OCI-LY3 (cell line): ENCODE data around the gene DAGLA.

Experiments
- H2AFZ ChIP-seq: fragments of 200-600, 300-600 bp; shearing (Covaris generic); 2 replicates; pipeline ENCODE4 v1.6.0; 2014; ENCODE audit warnings: antibody characterized with exemption, low read depth, low read length
- H3K27ac ChIP-seq: fragments of 200-600, 300-600 bp; sonication (generic); 2 replicates; pipeline ENCODE4 v1.5.1; 2014; ENCODE audit warnings: mild to moderate bottlenecking, low read length, moderate library complexity, mixed read lengths
- H3K27me3 ChIP-seq: fragments of 200-600, 300-600 bp; sonication (generic); 2 replicates; pipeline ENCODE4 v1.6.1; 2014; ENCODE audit warnings: low read depth, low read length, mixed read lengths
- H3K36me3 ChIP-seq: fragments of 200-600, 300-600 bp; sonication (generic); replicated peaks from 2 replicates; pipeline ENCODE3; 2014; ENCODE audit warnings: low read depth, low read length, mixed read lengths
- H3K4me1 ChIP-seq: fragments of 300-600, 200-600 bp; sonication (generic); 2 replicates; pipeline ENCODE4 v1.6.1; 2014; ENCODE audit warnings: low read length, mixed read lengths
- H3K4me2 ChIP-seq: fragments of 200-600, 300-600 bp; sonication (generic); 2 replicates; pipeline ENCODE4 v1.6.1; 2014; ENCODE audit warnings: low read length, mixed read lengths
- H3K4me3 ChIP-seq: fragments of 300-600, 200-600 bp; sonication (generic); 2 replicates; pipeline ENCODE4 v1.5.1; 2014; ENCODE audit warnings: antibody characterized with exemption, mild to moderate bottlenecking, low read length, moderate library complexity
- H3K79me2 ChIP-seq: fragments of 300-600, 200-600 bp; shearing (Covaris generic); 2 replicates; pipeline ENCODE4 v1.6.1; 2014; ENCODE audit warnings: mild to moderate bottlenecking, low read length, mixed read lengths
- H3K9ac ChIP-seq: fragments of 300-600, 200-600 bp; shearing (Covaris generic); 2 replicates; pipeline ENCODE4 v1.6.0; 2014; ENCODE audit warnings: mild to moderate bottlenecking, low read length, moderate library complexity
- H3K9me3 ChIP-seq: fragments of 200-600, 300-600 bp; shearing (Covaris generic); 2 replicates; pipeline ENCODE4 v1.6.1; 2014; ENCODE audit warnings: low read length, mixed read lengths; ENCODE audit not compliant: insufficient read depth
- H4K20me1 ChIP-seq: fragments of 200-600, 300-600 bp; sonication (generic); 2 replicates; pipeline ENCODE4 v1.6.1; 2016; ENCODE audit warnings: low read length, mixed read lengths; ENCODE audit not compliant: insufficient read depth
- EZH2phosphoT487 ChIP-seq: fragments of 200-600 bp; shearing (Covaris generic); IDR thresholded peaks from 2 replicates; pipeline ENCODE4 v1.6.1; 2018; ENCODE audit warnings: antibody characterized with exemption, mixed run types, low read depth
- TF ChIP-seq, protein P1 (sequence below): fragments of 200-600, 300-600 bp; sonication (generic); IDR thresholded peaks from 2 replicates; pipeline ENCODE4 v1.5.1; 2014; ENCODE audit warnings: antibody characterized with exemption, low read length, low read depth

Gene DAGLA

GRCh38 chr11:61727401-61727811 lies 47.2 kb downstream of the DAGLA start:
- TF ChIP-seq, protein P1, sequence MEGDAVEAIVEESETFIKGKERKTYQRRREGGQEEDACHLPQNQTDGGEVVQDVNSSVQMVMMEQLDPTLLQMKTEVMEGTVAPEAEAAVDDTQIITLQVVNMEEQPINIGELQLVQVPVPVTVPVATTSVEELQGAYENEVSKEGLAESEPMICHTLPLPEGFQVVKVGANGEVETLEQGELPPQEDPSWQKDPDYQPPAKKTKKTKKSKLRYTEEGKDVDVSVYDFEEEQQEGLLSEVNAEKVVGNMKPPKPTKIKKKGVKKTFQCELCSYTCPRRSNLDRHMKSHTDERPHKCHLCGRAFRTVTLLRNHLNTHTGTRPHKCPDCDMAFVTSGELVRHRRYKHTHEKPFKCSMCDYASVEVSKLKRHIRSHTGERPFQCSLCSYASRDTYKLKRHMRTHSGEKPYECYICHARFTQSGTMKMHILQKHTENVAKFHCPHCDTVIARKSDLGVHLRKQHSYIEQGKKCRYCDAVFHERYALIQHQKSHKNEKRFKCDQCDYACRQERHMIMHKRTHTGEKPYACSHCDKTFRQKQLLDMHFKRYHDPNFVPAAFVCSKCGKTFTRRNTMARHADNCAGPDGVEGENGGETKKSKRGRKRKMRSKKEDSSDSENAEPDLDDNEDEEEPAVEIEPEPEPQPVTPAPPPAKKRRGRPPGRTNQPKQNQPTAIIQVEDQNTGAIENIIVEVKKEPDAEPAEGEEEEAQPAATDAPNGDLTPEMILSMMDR = no peak
- TF ChIP-seq EZH2phosphoT487 = no peak
- Histone ChIP-seq H3K27ac (no peak overlapping the region), H4K20me1 (no peaks in the 10 kb centered on the region), H3K9me3 (no peaks in the 10 kb centered on the region), H3K36me3 (no peaks in the 10 kb centered on the region), H3K4me3 (no peak overlapping the region), H3K4me1 (no peaks in the 10 kb centered on the region), H3K4me2 (no peak overlapping the region), H3K9ac (no peak overlapping the region), H2AFZ (no peak overlapping the region), H3K27me3 (no peaks in the 10 kb centered on the region), H3K79me2 (no peaks in the 10 kb centered on the region)

GRCh38 chr11:61728066-61728939 lies 48.1 kb downstream of the DAGLA start:
- H3K9me3 ChIP-seq = no peaks in the 10 kb centered on the region
- H3K4me1 ChIP-seq = peaks cover 3% of the 10 kb centered on the region; the same call in 1 of the 2 replicates
- no peak for TF ChIP-seq EZH2phosphoT487
- TF ChIP-seq, protein P1 = no peak
- H4K20me1 ChIP-seq = no peaks in the 10 kb centered on the region
- H3K79me2 ChIP-seq = no peaks in the 10 kb centered on the region
- H3K27ac ChIP-seq = no peak overlapping the region
- no peak overlapping the region for H3K4me2 ChIP-seq
- no peak overlapping the region for H3K4me3 ChIP-seq
- H3K9ac ChIP-seq = no peak overlapping the region
- H2AFZ ChIP-seq = no peak overlapping the region
- H3K27me3 ChIP-seq = no peaks in the 10 kb centered on the region
- H3K36me3 ChIP-seq = no peaks in the 10 kb centered on the region

- no peak overlapping the region for H2AFZ ChIP-seq
- H3K27me3 ChIP-seq = no peaks in the 10 kb centered on the region
- no peak overlapping the region for H3K4me2 ChIP-seq
- H3K4me3 ChIP-seq = no peak overlapping the region
- TF ChIP-seq, protein P1 = no peak
- no peak for TF ChIP-seq EZH2phosphoT487
- H3K36me3 ChIP-seq = no peaks in the 10 kb centered on the region
- H3K9me3 ChIP-seq = no peaks in the 10 kb centered on the region
- no peak overlapping the region for H3K27ac ChIP-seq
- no peaks in the 10 kb centered on the region for H4K20me1 ChIP-seq
- H3K4me1 ChIP-seq = peaks cover 4% of the 10 kb centered on the region; the same call in 1 of the 2 replicates
- H3K9ac ChIP-seq = no peak overlapping the region
- no peaks in the 10 kb centered on the region for H3K79me2 ChIP-seq
Observed at GRCh38 chr11:61728940-61729219, 48.7 kb downstream of the DAGLA start.

- Histone ChIP-seq H3K27ac (no peak overlapping the region), H3K79me2 (no peaks in the 10 kb centered on the region), H3K4me2 (no peak overlapping the region), H3K9ac (no peak overlapping the region), H2AFZ (no peak overlapping the region), H3K27me3 (no peaks in the 10 kb centered on the region), H3K4me3 (no peak overlapping the region), H3K4me1 (peaks cover 4% of the 10 kb centered on the region; the same call in 1 of the 2 replicates), H3K9me3 (no peaks in the 10 kb centered on the region), H3K36me3 (no peaks in the 10 kb centered on the region), H4K20me1 (no peaks in the 10 kb centered on the region)
- TF ChIP-seq, protein P1 = no peak
- no peak for TF ChIP-seq EZH2phosphoT487
Observed at GRCh38 chr11:61730240-61730994, 50.2 kb downstream of the DAGLA start.
